Measurements from ENCODE around the gene RGL4. TPM values are rescaled to one million over a fixed set of nuclear protein-coding genes. Genes with fewer than 3 reads are reported as not detected.

The RGL4 gene
- total and polyA plus RNA-seq, 2 of the 8 experiments (the other 6 are each of a cell fraction or from before 2014, with no cell fraction given): not detected

GRCh38 chr22:23655891-23656475 lies 34.8 kb upstream of the RGL4 start (continued):
- TF ChIP-seq CHD7 (IDR thresholded peaks at IDR 0.05; ENCODE audit: insufficient replicate concordance, low read length) (no peak), EP300 (IDR thresholded peaks at IDR 0.05; ENCODE audit: borderline replicate concordance in 1 of 2, low read depth in 2 of 2, low read length in 2 of 2) (no peak), GABPA (IDR thresholded peaks at IDR 0.05; ENCODE audit: borderline replicate concordance, insufficient read depth, low read length) (no peak), CBX8 (IDR thresholded peaks at IDR 0.05; ENCODE audit: borderline replicate concordance, low read depth, low read length) (no peak)

Measured in H1 (cell line).